ENCODE measurements around the gene CMTM4.
A peak's percentile ranks its signal among the peaks of the same experiment; 100 is the strongest.

The CMTM4 gene

GRCh38 chr16:66588981-66589713, 107.4 kb downstream of the CMTM4 start:
- no CpG with 5 or more reads among the region's 8 CpGs for WGBS, 2 donors (ENCODE audit: extremely low coverage in 2 of 2, insufficient read length in 2 of 2, insufficient replicate concordance in 1 of 2)
- no peaks in the 10 kb centered on the region for H3K9me3 ChIP-seq (replicated peaks in 1 of 2; ENCODE audit: control insufficient read depth in 2 of 2, insufficient read depth in 1 of 2, low read depth in 1 of 2, low read length in 2 of 2)
- H3K79me1 ChIP-seq (ENCODE audit: low read depth, low read length): no peaks in the 10 kb centered on the region
- no peak overlapping the region for H3K27ac ChIP-seq (replicated peaks; ENCODE audit: low read length)
- H2BK120ac ChIP-seq (ENCODE audit: low read depth, low read length): peak overlapping the region; percentile 96
- H4K91ac ChIP-seq (ENCODE audit: low read depth, low read length, poor library complexity): no peak overlapping the region
- no peak overlapping the region for H3K4me2 ChIP-seq (ENCODE audit: insufficient read depth, low read length, poor library complexity, severe bottlenecking)
- H3K14ac ChIP-seq (ENCODE audit: low read length): no peak overlapping the region
- no peak overlapping the region for H3K9ac ChIP-seq (ENCODE audit: low read depth, low read length, poor library complexity)
- peak overlapping the region; percentile 90 for H3K18ac ChIP-seq (ENCODE audit: low read length)
- H3K36me3 ChIP-seq (replicated peaks in 1 of 2; ENCODE audit: control insufficient read depth in 2 of 2, insufficient read depth in 2 of 2, low read length in 2 of 2): peaks cover 0 to 2% of the 10 kb centered on the region in 2 donors
- H3K23ac ChIP-seq (ENCODE audit: low read depth, low read length, poor library complexity): no peak overlapping the region
- no peak overlapping the region for H2BK12ac ChIP-seq (ENCODE audit: low read length)
- no peak overlapping the region for H2BK5ac ChIP-seq (ENCODE audit: low read length)
- no peaks in the 10 kb centered on the region for H3K4me1 ChIP-seq (ENCODE audit: control insufficient read depth in 2 of 2, insufficient read depth in 1 of 2, low read depth in 1 of 2, low read length in 2 of 2)
- no peak overlapping the region for H4K8ac ChIP-seq (ENCODE audit: low read depth, low read length)
- H3K4me3 ChIP-seq (ENCODE audit: low read length in 2 of 2): no peak overlapping the region
- H2AFZ ChIP-seq (ENCODE audit: low read length): no peak overlapping the region
- H2BK15ac ChIP-seq (ENCODE audit: low read length): no peak overlapping the region
- peak overlapping the region; percentile 55 for H3K4ac ChIP-seq (ENCODE audit: low read length)
- H3K27me3 ChIP-seq (ENCODE audit: control insufficient read depth in 3 of 3, insufficient read depth in 3 of 3, low read depth in 1 of 3, low read length in 3 of 3): no peaks in the 10 kb centered on the region
- peak overlapping the region; percentile 75 for H2AK5ac ChIP-seq (ENCODE audit: low read depth, low read length)
- DNase-seq (ENCODE audit: low spot score): no peak

GRCh38 chr16:66587881-66588600, 108.5 kb downstream of the CMTM4 start:
- H3K9me3 ChIP-seq (replicated peaks in 1 of 2; ENCODE audit: control insufficient read depth in 2 of 2, insufficient read depth in 1 of 2, low read depth in 1 of 2, low read length in 2 of 2): no peaks in the 10 kb centered on the region
- H3K27me3 ChIP-seq (ENCODE audit: control insufficient read depth in 3 of 3, insufficient read depth in 3 of 3, low read depth in 1 of 3, low read length in 3 of 3): no peaks in the 10 kb centered on the region
- no peak for DNase-seq (ENCODE audit: low spot score)
- no peak overlapping the region for H3K4ac ChIP-seq (ENCODE audit: low read length)
- peaks cover 0 to 2% of the 10 kb centered on the region in 2 donors for H3K36me3 ChIP-seq (replicated peaks in 1 of 2; ENCODE audit: control insufficient read depth in 2 of 2, insufficient read depth in 2 of 2, low read length in 2 of 2)
- H4K8ac ChIP-seq (ENCODE audit: low read depth, low read length): no peak overlapping the region
- H2BK5ac ChIP-seq (ENCODE audit: low read length): no peak overlapping the region
- no peak overlapping the region for H2AFZ ChIP-seq (ENCODE audit: low read length)
- no peak overlapping the region for H2BK15ac ChIP-seq (ENCODE audit: low read length)
- H3K79me1 ChIP-seq (ENCODE audit: low read depth, low read length): no peaks in the 10 kb centered on the region
- H3K23ac ChIP-seq (ENCODE audit: low read depth, low read length, poor library complexity): no peak overlapping the region
- H3K4me1 ChIP-seq (ENCODE audit: control insufficient read depth in 2 of 2, insufficient read depth in 1 of 2, low read depth in 1 of 2, low read length in 2 of 2): no peaks in the 10 kb centered on the region
- no peak overlapping the region for H2BK12ac ChIP-seq (ENCODE audit: low read length)
- no peak overlapping the region for H4K91ac ChIP-seq (ENCODE audit: low read depth, low read length, poor library complexity)
- H3K9ac ChIP-seq (ENCODE audit: low read depth, low read length, poor library complexity): no peak overlapping the region
- WGBS, 2 donors (ENCODE audit: extremely low coverage in 2 of 2, insufficient read length in 2 of 2, insufficient replicate concordance in 1 of 2): no CpG with 5 or more reads among the region's 7 CpGs
- H3K4me2 ChIP-seq (ENCODE audit: insufficient read depth, low read length, poor library complexity, severe bottlenecking): no peak overlapping the region
- H3K14ac ChIP-seq (ENCODE audit: low read length): no peak overlapping the region
- no peak overlapping the region for H2AK5ac ChIP-seq (ENCODE audit: low read depth, low read length)
- no peak overlapping the region for H3K18ac ChIP-seq (ENCODE audit: low read length)
- H2BK120ac ChIP-seq (ENCODE audit: low read depth, low read length): no peak overlapping the region
- H3K27ac ChIP-seq (replicated peaks; ENCODE audit: low read length): no peak overlapping the region
- no peak overlapping the region for H3K4me3 ChIP-seq (ENCODE audit: low read length in 2 of 2)

- no peak overlapping the region for H3K4me3 ChIP-seq (ENCODE audit: low read length in 2 of 2)
- no peak overlapping the region for H4K91ac ChIP-seq (ENCODE audit: low read depth, low read length, poor library complexity)
- H3K79me1 ChIP-seq (ENCODE audit: low read depth, low read length): no peaks in the 10 kb centered on the region
- peak overlapping the region; percentile 6 for H2BK15ac ChIP-seq (ENCODE audit: low read length)
- WGBS, 2 donors (ENCODE audit: extremely low coverage in 2 of 2, insufficient read length in 2 of 2, insufficient replicate concordance in 1 of 2): no CpG with 5 or more reads among the region's 10 CpGs
- H2BK120ac ChIP-seq (ENCODE audit: low read depth, low read length): no peak overlapping the region
- no peak overlapping the region for H4K8ac ChIP-seq (ENCODE audit: low read depth, low read length)
- H3K9me3 ChIP-seq (replicated peaks in 1 of 2; ENCODE audit: control insufficient read depth in 2 of 2, insufficient read depth in 1 of 2, low read depth in 1 of 2, low read length in 2 of 2): no peaks in the 10 kb centered on the region
- H3K9ac ChIP-seq (ENCODE audit: low read depth, low read length, poor library complexity): peak overlapping the region; percentile 24
- H2BK12ac ChIP-seq (ENCODE audit: low read length): no peak overlapping the region
- H3K27me3 ChIP-seq (ENCODE audit: control insufficient read depth in 3 of 3, insufficient read depth in 3 of 3, low read depth in 1 of 3, low read length in 3 of 3): no peaks in the 10 kb centered on the region
- peak overlapping the region; percentile 48 for H2AFZ ChIP-seq (ENCODE audit: low read length)
- H3K4me2 ChIP-seq (ENCODE audit: insufficient read depth, low read length, poor library complexity, severe bottlenecking): no peak overlapping the region
- H3K4me1 ChIP-seq (ENCODE audit: control insufficient read depth in 2 of 2, insufficient read depth in 1 of 2, low read depth in 1 of 2, low read length in 2 of 2): peaks cover 8 to 10% of the 10 kb centered on the region in 2 donors
- H2BK5ac ChIP-seq (ENCODE audit: low read length): no peak overlapping the region
- no peak for DNase-seq (ENCODE audit: low spot score)
- H3K27ac ChIP-seq (replicated peaks; ENCODE audit: low read length): no peak overlapping the region
- H3K14ac ChIP-seq (ENCODE audit: low read length): no peak overlapping the region
- peaks cover 0 to 2% of the 10 kb centered on the region in 2 donors for H3K36me3 ChIP-seq (replicated peaks in 1 of 2; ENCODE audit: control insufficient read depth in 2 of 2, insufficient read depth in 2 of 2, low read length in 2 of 2)
- H3K4ac ChIP-seq (ENCODE audit: low read length): no peak overlapping the region
- H2AK5ac ChIP-seq (ENCODE audit: low read depth, low read length): no peak overlapping the region
- peak overlapping the region; percentile 80 for H3K18ac ChIP-seq (ENCODE audit: low read length)
- H3K23ac ChIP-seq (ENCODE audit: low read depth, low read length, poor library complexity): no peak overlapping the region
Observed at GRCh38 chr16:66585481-66586239, 110.9 kb downstream of the CMTM4 start.

All from neuronal stem cell (in vitro differentiated cells).